Measurements from ENCODE around the gene KIAA1549. TPM values are rescaled to one million over a fixed set of nuclear protein-coding genes. Genes with fewer than 3 reads are reported as not detected.

KIAA1549 gene
- total RNA-seq, 1 experiment from 2014 or later = 19.9 TPM

DNA sequence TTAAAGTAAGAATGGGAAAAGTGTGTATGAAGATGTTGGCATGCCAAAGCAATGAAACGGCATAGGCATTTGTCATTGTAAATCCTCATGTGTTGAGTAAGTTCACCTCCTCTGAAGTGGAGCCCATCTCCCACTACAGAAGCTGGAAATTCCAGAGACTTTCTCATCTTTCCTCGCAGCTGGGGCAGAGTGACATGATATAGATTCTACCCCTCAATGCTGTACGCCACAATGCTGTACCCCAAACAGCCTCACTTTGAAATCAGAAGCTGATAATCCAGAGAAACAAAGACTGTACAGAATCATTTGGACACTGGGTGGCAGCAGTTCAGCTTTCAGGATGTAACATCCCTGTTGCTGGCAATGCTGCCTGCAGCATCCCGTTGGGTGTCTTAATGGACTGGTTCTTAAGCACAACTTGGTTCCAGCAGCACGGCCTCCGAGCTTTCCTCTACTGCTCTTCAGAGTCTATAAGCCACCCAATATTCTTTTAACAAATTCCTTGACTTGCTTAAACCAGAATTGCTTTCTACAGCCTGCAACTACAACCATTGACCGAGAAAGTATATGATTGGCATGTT, 35.8 kb upstream of the KIAA1549 start:
- Mint-ChIP-seq H3K36me3 (ENCODE audit: insufficient read depth, unreplicated experiment) (peaks cover 17% of the 10 kb centered on the region), H3K4me1 (ENCODE audit: low read depth, unreplicated experiment) (peaks cover 7% of the 10 kb centered on the region), H3K4me3 (ENCODE audit: unreplicated experiment) (no peak overlapping the region), H3K27me3 (ENCODE audit: insufficient read depth, unreplicated experiment) (no peaks in the 10 kb centered on the region), H3K9me3 (ENCODE audit: unreplicated experiment) (no peaks in the 10 kb centered on the region), H3K27ac (ENCODE audit: unreplicated experiment) (no peak overlapping the region)
- H3K27me3 ChIP-seq (replicated peaks; ENCODE audit: control insufficient read depth, insufficient read depth, low read length) = no peaks in the 10 kb centered on the region
- no TSS peak for BruUV-seq (replicated peaks)
- H3K36me3 ChIP-seq (ENCODE audit: control insufficient read depth, insufficient read depth, low read length) = no peaks in the 10 kb centered on the region
- H3K9me3 ChIP-seq = no peaks in the 10 kb centered on the region
- H3K4me1 ChIP-seq = 0 out of 2 replicates have a peak, but pooled peaks cover 2% of the 10 kb centered on the region
- DNase-seq = peak; percentile 71 to 74
- intact Hi-C loops (cut with micrococcal nuclease; ENCODE audit: unreplicated experiment) = loop anchor here (1.0 to 5.0 kb wide), 3 partner anchors 20 to 110 kb away; partner anchors contain the start of gene ZC3HAV1L
- no peak overlapping the region for H3K4me3 ChIP-seq (ENCODE audit: low read depth, low read length)
- ChIA-PET CTCF (interaction anchor here (0.6 to 2.1 kb wide), 7 partner anchors 12 to 183 kb away, joined by 3 to 17 read pairs (median 6); no protein-coding TSS in a partner anchor), POLR2A (interaction anchor here (0.5 kb wide), 1 partner anchor 343 kb away, joined by 4 read pairs; the partner anchor contains the start of gene LUC7L2)
- peak; percentile 55 to 75 for TF ChIP-seq CTCF (IDR thresholded peaks at IDR 0.05; ENCODE audit: insufficient read depth in 1 of 2, low read depth in 1 of 2, low read length in 1 of 2, severe bottlenecking in 1 of 2, unreplicated experiment in 1 of 2)

DNA sequence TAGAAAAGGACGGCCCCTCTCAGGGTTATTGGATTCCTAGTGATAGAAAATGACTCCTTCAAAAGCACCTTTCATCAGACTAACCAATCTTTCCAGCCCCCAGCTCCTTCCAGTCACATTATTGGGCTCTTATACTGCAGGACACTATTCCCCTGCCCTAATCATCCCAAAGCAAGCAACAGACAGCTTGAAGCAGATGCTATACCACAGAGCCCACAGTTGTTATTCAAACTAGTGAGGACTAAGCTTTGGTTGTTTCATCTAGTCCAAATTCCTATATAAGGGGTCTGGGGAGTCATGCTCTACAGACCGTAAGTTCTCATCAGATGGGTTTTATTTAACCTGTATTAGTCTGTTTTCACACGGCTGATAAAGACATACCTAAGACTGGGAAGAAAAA, 30.2 kb upstream of the KIAA1549 start:
- H3K27ac Mint-ChIP-seq (ENCODE audit: unreplicated experiment) = no peak overlapping the region
- no TSS peak for BruUV-seq (replicated peaks)
- H3K4me3 Mint-ChIP-seq (ENCODE audit: unreplicated experiment) = no peak overlapping the region
- POLR2A ChIA-PET = no interaction called here
- no peaks in the 10 kb centered on the region for H3K27me3 ChIP-seq (replicated peaks; ENCODE audit: control insufficient read depth, insufficient read depth, low read length)
- 0 out of 2 replicates have a peak, but pooled peaks cover 4% of the 10 kb centered on the region for H3K9me3 ChIP-seq
- no peak overlapping the region for H3K4me3 ChIP-seq (ENCODE audit: low read depth, low read length)
- CTCF ChIA-PET = no interaction called here
- H3K9me3 Mint-ChIP-seq (ENCODE audit: unreplicated experiment) = no peaks in the 10 kb centered on the region
- no peaks in the 10 kb centered on the region for H3K4me1 ChIP-seq
- intact Hi-C loops (cut with micrococcal nuclease; ENCODE audit: unreplicated experiment) = no loop called here
- H3K36me3 ChIP-seq (ENCODE audit: control insufficient read depth, insufficient read depth, low read length) = no peaks in the 10 kb centered on the region
- no peaks in the 10 kb centered on the region for H3K27me3 Mint-ChIP-seq (ENCODE audit: insufficient read depth, unreplicated experiment)
- no peaks in the 10 kb centered on the region for H3K36me3 Mint-ChIP-seq (ENCODE audit: insufficient read depth, unreplicated experiment)
- no peak for TF ChIP-seq CTCF (IDR thresholded peaks at IDR 0.05; ENCODE audit: insufficient read depth in 1 of 2, low read depth in 1 of 2, low read length in 1 of 2, severe bottlenecking in 1 of 2, unreplicated experiment in 1 of 2)
- no peaks in the 10 kb centered on the region for H3K4me1 Mint-ChIP-seq (ENCODE audit: low read depth, unreplicated experiment)
- no peak for DNase-seq

DNA sequence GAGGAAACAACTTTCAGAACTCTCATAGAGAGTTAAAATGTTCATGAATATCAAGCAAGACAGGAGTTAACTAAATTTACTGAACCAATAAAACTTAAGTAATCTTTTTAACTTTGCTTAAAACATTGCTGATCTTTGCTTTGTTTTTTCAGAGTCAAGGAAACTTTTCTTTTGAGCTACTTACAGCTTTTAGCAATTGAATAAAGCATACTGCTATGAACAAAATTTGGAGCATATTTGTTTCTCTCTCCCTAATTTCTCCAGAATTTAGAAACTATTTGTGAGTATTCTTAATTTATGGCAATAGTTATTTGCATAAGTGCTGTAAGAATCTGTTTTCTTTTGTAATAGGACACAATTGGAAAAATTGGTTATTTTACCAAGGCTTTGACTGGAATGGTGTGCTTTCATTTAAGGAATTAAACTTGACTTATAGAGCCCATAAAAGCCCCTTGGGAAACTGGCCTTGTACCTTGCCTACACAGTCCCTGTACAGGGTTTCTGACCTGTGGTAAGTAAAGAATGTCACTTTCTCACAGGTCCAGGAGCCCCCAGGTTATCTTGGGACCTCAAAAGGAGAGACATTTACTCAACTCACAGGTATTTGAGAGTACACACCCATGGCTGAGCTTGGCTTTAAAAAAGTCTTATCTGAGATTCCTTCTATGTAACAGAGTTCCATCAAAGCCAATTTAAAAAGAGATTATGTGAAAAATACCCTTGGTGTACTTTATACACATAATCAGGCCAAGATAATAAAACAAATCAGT, 23.3 kb upstream of the KIAA1549 start:
- CTCF ChIA-PET = interaction anchor here (1.5 kb wide), 2 partner anchors 13 to 118 kb away, joined by 5 to 7 read pairs; no protein-coding TSS in a partner anchor
- Histone ChIP-seq H3K36me3 (ENCODE audit: control insufficient read depth, insufficient read depth, low read length) (no peaks in the 10 kb centered on the region), H3K4me1 (peaks cover 39% of the 10 kb centered on the region), H3K4me3 (ENCODE audit: low read depth, low read length) (no peak overlapping the region), H3K27me3 (replicated peaks; ENCODE audit: control insufficient read depth, insufficient read depth, low read length) (no peaks in the 10 kb centered on the region), H3K9me3 (0 out of 2 replicates have a peak, but pooled peaks cover 4% of the 10 kb centered on the region)
- TF ChIP-seq CTCF (IDR thresholded peaks at IDR 0.05; ENCODE audit: insufficient read depth in 1 of 2, low read depth in 1 of 2, low read length in 1 of 2, severe bottlenecking in 1 of 2, unreplicated experiment in 1 of 2) = no peak
- Mint-ChIP-seq H3K27me3 (ENCODE audit: insufficient read depth, unreplicated experiment) (no peaks in the 10 kb centered on the region), H3K27ac (ENCODE audit: unreplicated experiment) (peak overlapping the region; percentile 86), H3K4me1 (ENCODE audit: low read depth, unreplicated experiment) (peaks cover 37% of the 10 kb centered on the region), H3K36me3 (ENCODE audit: insufficient read depth, unreplicated experiment) (no peaks in the 10 kb centered on the region), H3K9me3 (ENCODE audit: unreplicated experiment) (no peaks in the 10 kb centered on the region), H3K4me3 (ENCODE audit: unreplicated experiment) (no peak overlapping the region)
- POLR2A ChIA-PET = interaction anchor here (0.6 to 0.7 kb wide), 2 partner anchors 9 to 14 kb away, joined by 3 read pairs; no protein-coding TSS in a partner anchor
- intact Hi-C loops (cut with micrococcal nuclease; ENCODE audit: unreplicated experiment) = loop anchor here (2.0 kb wide), 1 partner anchor 24 kb away; the partner anchor contains the start of gene KIAA1549
- DNase-seq = peak; percentile 61 to 77
- BruUV-seq (replicated peaks) = no TSS peak

All from Caco-2 (cell line).